Liver (tissue), 2 donors: Measurements from ENCODE around the gene CEMIP.

Experiments
- MAX ChIP-seq: IDR thresholded peaks from 2 replicates; pipeline ENCODE4 v1.6.1; 2016; ENCODE audit warnings: antibody characterized with exemption
- RAD21 ChIP-seq, 2 donors: IDR thresholded peaks; 2 replicates each; pipeline ENCODE4 v1.6.1; 2016; ENCODE audit warnings: antibody characterized with exemption in 2 of 2, mild to moderate bottlenecking in 2 of 2
- donor health status: healthy.

DNA sequence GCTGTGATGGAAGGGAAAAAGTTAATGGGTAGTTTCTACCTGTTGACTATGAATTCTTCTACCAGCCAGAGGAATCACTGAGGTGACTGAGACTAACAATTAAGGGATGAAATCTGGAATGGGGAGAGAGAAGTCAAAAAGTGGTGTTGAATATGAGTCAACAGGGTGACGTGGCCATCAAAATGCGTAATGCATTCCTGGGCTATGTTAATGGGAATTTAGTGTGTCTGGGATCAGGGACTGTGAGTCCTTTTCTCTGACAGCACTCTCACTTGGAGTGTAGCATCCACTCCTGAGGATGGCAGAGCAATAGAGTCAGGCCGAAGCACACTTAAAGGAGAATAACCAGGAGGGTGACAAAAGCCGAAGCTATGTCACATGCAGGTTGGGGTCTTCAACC is 150.1 kb downstream of the CEMIP start:
- TF ChIP-seq MAX (no peak), RAD21 (IDR thresholded peaks at IDR 0.05) (no peak)
